Lower leg skin (tissue), 3 donors: Measurements from ENCODE around the gene COL3A1.

Experiments
- POLR2A ChIP-seq, 2 donors: fragments of 450-650 bp; IDR thresholded peaks; one replicate each; pipeline ENCODE4 v1.6.1; 2016 to 2017; ENCODE audit warnings: antibody characterized with exemption in 2 of 2, mild to moderate bottlenecking in 1 of 2, moderate library complexity in 1 of 2
- TF ChIP-seq, protein P1 (sequence below), 3 donors: fragments of 450-650 bp; IDR thresholded peaks; one replicate each; pipeline ENCODE4 v1.5.1; 2016; ENCODE audit warnings: antibody characterized with exemption in 3 of 3, mild to moderate bottlenecking in 3 of 3, moderate library complexity in 2 of 3

DNA sequence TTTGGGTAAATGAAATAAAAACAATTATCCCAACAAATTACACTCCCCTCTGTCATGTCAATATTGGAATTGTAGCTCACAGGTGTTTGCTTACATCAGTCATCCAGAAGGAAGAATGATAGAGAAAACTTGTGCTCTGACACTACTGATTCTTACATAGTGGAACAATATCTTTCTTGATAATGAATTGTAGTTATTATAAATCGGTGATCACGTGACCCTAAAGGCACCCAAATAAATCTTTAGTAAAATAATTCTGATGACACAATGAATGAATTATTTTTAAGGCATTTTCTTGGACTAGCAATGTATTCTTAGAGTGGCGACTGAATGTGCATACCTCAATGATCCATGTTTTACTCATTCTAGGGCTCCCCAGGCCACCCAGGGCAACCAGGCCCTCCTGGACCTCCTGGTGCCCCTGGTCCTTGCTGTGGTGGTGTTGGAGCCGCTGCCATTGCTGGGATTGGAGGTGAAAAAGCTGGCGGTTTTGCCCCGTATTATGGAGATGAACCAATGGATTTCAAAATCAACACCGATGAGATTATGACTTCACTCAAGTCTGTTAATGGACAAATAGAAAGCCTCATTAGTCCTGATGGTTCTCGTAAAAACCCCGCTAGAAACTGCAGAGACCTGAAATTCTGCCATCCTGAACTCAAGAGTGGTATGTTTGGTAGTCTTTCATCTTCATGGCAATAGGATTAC lies 34.5 kb downstream of the COL3A1 start:
- TF ChIP-seq POLR2A (IDR thresholded peaks at IDR 0.05), result no peak
- TF ChIP-seq, protein P1, sequence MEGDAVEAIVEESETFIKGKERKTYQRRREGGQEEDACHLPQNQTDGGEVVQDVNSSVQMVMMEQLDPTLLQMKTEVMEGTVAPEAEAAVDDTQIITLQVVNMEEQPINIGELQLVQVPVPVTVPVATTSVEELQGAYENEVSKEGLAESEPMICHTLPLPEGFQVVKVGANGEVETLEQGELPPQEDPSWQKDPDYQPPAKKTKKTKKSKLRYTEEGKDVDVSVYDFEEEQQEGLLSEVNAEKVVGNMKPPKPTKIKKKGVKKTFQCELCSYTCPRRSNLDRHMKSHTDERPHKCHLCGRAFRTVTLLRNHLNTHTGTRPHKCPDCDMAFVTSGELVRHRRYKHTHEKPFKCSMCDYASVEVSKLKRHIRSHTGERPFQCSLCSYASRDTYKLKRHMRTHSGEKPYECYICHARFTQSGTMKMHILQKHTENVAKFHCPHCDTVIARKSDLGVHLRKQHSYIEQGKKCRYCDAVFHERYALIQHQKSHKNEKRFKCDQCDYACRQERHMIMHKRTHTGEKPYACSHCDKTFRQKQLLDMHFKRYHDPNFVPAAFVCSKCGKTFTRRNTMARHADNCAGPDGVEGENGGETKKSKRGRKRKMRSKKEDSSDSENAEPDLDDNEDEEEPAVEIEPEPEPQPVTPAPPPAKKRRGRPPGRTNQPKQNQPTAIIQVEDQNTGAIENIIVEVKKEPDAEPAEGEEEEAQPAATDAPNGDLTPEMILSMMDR (IDR thresholded peaks at IDR 0.05), result no peak
